OCI-LY1 (cell line): ENCODE data around the gene TESK2.

ENCODE experiments used
- EZH2 ChIP-seq: fragments of 200-600 bp; sonication (generic), shearing (Covaris generic); IDR thresholded peaks from 2 replicates; pipeline ENCODE4 v1.8.0; 2017; ENCODE audit warnings: borderline replicate concordance, mixed run types, mild to moderate bottlenecking, antibody characterized with exemption, low read length, moderate library complexity, mixed read lengths
- TF ChIP-seq, protein P1 (sequence below): fragments of 200-600 bp; sonication (generic), shearing (Covaris generic); IDR thresholded peaks from 2 replicates; pipeline ENCODE4 v1.5.1; 2017; ENCODE audit warnings: mild to moderate bottlenecking, antibody characterized with exemption, low read length, moderate library complexity, mixed read lengths

DNA sequence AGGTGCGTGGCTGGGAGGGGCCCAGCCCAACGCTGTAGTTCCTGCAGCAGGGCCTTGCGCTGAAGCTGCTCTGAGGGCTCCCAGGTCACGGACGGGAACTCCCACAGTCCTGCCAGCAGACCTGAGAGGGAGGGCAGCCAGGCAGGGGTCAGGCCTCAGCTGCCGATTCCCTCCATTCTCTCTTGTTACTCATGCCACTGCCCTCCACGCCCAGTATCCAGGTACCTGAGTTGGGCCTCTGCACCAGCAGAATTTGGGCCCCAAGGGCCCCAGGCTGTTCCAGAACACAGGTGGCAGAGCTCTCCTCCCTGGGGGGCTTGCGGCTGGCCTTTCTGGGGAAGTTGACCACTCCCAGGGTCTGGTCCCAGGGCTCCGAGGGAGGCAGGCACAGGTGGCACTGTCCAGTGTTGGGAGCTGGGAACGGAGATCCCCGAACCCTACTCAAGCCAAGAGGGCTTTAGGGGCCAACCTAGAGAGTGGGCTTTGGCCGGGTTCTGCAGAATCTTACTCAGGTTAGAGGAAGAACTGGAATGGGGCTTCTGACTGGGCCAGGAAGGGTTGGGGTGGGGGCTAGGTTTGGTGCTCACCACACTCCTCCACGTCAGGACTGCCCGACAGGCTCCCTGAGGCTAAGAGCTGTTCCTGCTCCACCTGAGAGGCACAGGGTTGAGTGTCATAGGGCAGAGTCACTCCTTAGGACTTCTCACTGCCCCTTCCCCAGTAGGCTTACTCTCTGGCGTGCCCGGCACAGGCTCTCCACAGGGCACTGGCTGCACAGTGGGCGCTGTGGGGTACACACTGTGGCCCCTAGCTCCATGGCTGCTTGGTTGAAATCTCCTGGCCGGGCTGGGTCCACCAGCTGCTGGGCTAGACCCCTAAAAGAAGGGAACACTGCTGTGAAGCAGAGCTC, 159.3 kb downstream of the TESK2 start:
- no peak for TF ChIP-seq EZH2
- TF ChIP-seq, protein P1, sequence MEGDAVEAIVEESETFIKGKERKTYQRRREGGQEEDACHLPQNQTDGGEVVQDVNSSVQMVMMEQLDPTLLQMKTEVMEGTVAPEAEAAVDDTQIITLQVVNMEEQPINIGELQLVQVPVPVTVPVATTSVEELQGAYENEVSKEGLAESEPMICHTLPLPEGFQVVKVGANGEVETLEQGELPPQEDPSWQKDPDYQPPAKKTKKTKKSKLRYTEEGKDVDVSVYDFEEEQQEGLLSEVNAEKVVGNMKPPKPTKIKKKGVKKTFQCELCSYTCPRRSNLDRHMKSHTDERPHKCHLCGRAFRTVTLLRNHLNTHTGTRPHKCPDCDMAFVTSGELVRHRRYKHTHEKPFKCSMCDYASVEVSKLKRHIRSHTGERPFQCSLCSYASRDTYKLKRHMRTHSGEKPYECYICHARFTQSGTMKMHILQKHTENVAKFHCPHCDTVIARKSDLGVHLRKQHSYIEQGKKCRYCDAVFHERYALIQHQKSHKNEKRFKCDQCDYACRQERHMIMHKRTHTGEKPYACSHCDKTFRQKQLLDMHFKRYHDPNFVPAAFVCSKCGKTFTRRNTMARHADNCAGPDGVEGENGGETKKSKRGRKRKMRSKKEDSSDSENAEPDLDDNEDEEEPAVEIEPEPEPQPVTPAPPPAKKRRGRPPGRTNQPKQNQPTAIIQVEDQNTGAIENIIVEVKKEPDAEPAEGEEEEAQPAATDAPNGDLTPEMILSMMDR: no peak
